HEK293T (cell line): ENCODE measurements around the gene PANK4.

Source experiments
- CTCF ChIA-PET: fragments of 350-600 bp; formaldehyde crosslinking; extraction: SDS; loops from one replicate; lab custom pipeline; 2021; ENCODE audit warnings: antibody characterized with exemption, inconsistent platforms; lab: Yijun Ruan, JAX
- POLR2A ChIA-PET: fragments of 350-600 bp; formaldehyde crosslinking; extraction: SDS; loops from one replicate; lab custom pipeline; 2020; ENCODE audit warnings: antibody characterized with exemption, inconsistent platforms; lab: Yijun Ruan, JAX
- DNase-seq: peaks from one replicate; pipeline ENCODE4 v3.0.0; 2012; ENCODE audit warnings: mixed read lengths; ENCODE audit errors: extremely low spot score
- ARNT ChIP-seq: fragments of 450-650 bp; IDR thresholded peaks from 2 replicates; pipeline ENCODE4 v1.6.1; 2017; ENCODE audit warnings: mild to moderate bottlenecking
- BHLHE40 ChIP-seq: fragments of 450-650 bp; IDR thresholded peaks from 2 replicates; pipeline ENCODE4 v1.6.1; 2016; ENCODE audit warnings: mild to moderate bottlenecking, moderate library complexity, borderline replicate concordance
- CTBP1 ChIP-seq: fragments of 450-650 bp; IDR thresholded peaks from 2 replicates; pipeline ENCODE4 v1.6.1; 2016; ENCODE audit warnings: borderline replicate concordance
- ELF4 ChIP-seq: fragments of 450-650 bp; IDR thresholded peaks from 2 replicates; pipeline ENCODE4 v1.6.1; 2017; ENCODE audit warnings: antibody characterized with exemption
- FOXA1 ChIP-seq: fragments of 450-650 bp; IDR thresholded peaks from 2 replicates; pipeline ENCODE4 v1.6.1; 2016; ENCODE audit warnings: mild to moderate bottlenecking
- FOXK2 ChIP-seq: fragments of 450-650 bp; IDR thresholded peaks from 2 replicates; pipeline ENCODE4 v1.6.1; 2016; ENCODE audit warnings: mild to moderate bottlenecking
- FOXM1 ChIP-seq: fragments of 450-650 bp; IDR thresholded peaks from 2 replicates; pipeline ENCODE4 v1.6.1; 2017; ENCODE audit warnings: mild to moderate bottlenecking, borderline replicate concordance
- HDGF ChIP-seq: fragments of 450-650 bp; IDR thresholded peaks from 2 replicates; pipeline ENCODE4 v1.6.1; 2017; ENCODE audit warnings: antibody characterized with exemption, borderline replicate concordance
- L3MBTL2 ChIP-seq: fragments of 450-650 bp; conservative IDR thresholded peaks from 2 replicates; pipeline ENCODE4 v1.6.1; 2016; ENCODE audit warnings: mild to moderate bottlenecking
- LEF1 ChIP-seq: fragments of 450-650 bp; IDR thresholded peaks from 2 replicates; pipeline ENCODE4 v1.6.1; 2017; ENCODE audit warnings: mild to moderate bottlenecking, borderline replicate concordance
- NFRKB ChIP-seq: fragments of 450-650 bp; IDR thresholded peaks from 2 replicates; pipeline ENCODE4 v1.6.1; 2016; ENCODE audit warnings: mild to moderate bottlenecking, moderate library complexity
- SP1 ChIP-seq: fragments of 450-650 bp; IDR thresholded peaks from 2 replicates; pipeline ENCODE4 v1.6.1; 2017
- SUZ12 ChIP-seq: fragments of 450-650 bp; IDR thresholded peaks from 2 replicates; pipeline ENCODE4 v1.6.1; 2016; ENCODE audit warnings: mild to moderate bottlenecking
- TARDBP ChIP-seq: fragments of 450-650 bp; IDR thresholded peaks from 2 replicates; pipeline ENCODE4 v1.6.1; 2016
- ZNF384 ChIP-seq: fragments of 450-650 bp; IDR thresholded peaks from 2 replicates; pipeline ENCODE4 v1.6.1; 2016
- TF ChIP-seq, protein P1 (sequence below): fragments of 450-650 bp; IDR thresholded peaks from 2 replicates; pipeline ENCODE4 v1.6.1; 2016

The PANK4 gene

DNA sequence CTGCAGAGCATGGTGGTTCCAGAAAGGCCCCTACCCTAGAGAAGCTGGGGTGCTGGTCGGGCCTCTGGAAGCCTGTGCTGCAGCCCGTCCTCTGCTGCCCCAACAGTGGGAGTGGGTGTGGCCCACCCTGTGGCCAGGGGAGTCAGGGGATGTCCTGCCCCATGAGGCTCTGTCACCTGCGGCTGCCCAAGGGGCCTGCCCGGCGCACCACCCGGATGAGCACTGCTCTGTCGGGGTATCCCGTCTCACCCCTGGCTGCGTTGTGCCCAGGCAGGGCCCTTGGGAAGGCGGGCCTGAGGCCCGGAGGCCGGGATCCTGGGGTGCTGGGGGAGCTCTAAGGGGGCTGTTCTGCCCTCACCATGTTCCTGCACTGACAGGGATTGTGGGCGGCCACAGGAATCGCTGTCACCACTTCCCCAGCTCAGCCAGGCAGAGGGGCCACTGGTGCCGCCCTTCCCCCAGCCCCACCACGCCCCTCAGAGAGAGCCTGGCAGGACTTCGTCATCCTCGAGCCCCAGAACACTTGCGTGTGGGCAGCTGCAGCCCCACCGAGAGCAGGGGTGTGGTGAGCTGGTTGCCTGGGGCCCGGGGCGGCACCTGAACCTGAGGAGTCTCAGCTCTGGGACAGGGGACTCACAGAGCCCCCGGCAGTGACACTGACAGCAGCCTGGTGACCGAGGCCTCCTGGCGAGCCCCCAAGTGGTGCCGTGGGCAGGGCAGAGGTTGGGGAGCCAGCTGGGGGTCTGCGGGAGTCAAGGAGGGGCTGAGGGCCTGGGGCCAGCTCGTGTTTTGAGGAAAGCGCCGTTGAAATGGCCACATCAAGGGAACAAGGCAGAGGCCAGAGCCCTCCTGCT lies 20.2 kb downstream of the PANK4 start:
- TF ChIP-seq FOXA1 (no peak), CTBP1 (no peak), FOXK2 (no peak)
- no peak for DNase-seq
- POLR2A ChIA-PET: interaction anchor here (0.6 to 1.3 kb wide), 4 partner anchors 14 to 85 kb away, joined by 3 to 5 read pairs (median 3); partner anchors contain the start of gene PANK4
- CTCF ChIA-PET: interaction anchor here (0.5 kb wide), 1 partner anchor 462 kb away, joined by 3 read pairs; no protein-coding TSS in a partner anchor

DNA sequence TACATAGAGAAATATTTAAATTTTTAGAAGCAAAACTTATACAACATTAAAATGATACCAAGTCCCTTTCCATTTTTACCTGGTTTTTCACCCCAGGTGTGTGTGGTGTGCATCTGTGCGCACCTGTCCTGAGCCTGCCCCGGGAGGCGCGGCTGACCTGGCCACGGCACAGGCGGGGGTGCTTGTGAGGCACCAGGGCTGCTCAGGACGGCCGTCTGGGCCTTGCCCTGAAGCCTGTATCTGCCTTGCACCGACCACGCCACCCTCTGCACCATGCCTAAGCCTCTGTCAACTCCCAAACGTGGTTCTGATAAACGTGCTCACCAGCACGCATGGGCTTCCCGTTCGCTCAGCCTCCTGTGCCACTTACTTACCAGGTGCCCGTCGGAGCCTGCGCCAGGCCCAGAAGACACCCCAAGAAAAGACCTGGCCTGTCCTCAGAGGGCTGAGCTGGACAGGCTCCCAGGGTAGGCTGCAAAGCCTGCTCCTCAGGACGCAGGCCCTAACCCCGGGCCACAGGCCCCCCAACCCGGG lies 20.9 kb downstream of the PANK4 start:
- TF ChIP-seq L3MBTL2 (no peak), LEF1 (no peak), FOXM1 (no peak), HDGF (no peak), NFRKB (no peak), BHLHE40 (no peak), ELF4 (no peak)
- TF ChIP-seq, protein P1, sequence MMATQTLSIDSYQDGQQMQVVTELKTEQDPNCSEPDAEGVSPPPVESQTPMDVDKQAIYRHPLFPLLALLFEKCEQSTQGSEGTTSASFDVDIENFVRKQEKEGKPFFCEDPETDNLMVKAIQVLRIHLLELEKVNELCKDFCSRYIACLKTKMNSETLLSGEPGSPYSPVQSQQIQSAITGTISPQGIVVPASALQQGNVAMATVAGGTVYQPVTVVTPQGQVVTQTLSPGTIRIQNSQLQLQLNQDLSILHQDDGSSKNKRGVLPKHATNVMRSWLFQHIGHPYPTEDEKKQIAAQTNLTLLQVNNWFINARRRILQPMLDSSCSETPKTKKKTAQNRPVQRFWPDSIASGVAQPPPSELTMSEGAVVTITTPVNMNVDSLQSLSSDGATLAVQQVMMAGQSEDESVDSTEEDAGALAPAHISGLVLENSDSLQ: no peak
- CTCF ChIA-PET: interaction anchor here (0.5 kb wide), 1 partner anchor 461 kb away, joined by 3 read pairs; no protein-coding TSS in a partner anchor
- POLR2A ChIA-PET: interaction anchor here (1.1 kb wide), 1 partner anchor 15 kb away, joined by 3 read pairs; no protein-coding TSS in a partner anchor
- no peak for DNase-seq

DNA sequence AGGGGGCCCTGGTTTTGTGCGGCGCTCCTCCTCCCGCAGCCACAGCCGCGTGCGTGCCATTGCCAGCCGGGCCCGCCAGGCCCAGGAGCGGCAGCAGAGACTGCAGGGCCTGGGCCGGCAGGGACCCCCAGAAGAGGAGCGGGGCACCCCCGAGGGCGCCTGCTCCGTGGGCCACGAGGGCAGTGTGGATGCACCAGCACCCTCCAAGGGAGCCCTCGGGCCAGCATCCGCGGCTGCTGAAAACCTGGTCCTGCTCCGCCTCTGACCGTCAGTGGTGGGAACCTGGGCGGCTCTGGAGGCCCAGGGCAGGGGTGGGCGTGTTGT lies 21.5 kb downstream of the PANK4 start:
- CTCF ChIA-PET: no interaction called here
- TF ChIP-seq HDGF: no peak
- TF ChIP-seq BHLHE40: no peak
- no peak for DNase-seq
- POLR2A ChIA-PET: no interaction called here

DNA sequence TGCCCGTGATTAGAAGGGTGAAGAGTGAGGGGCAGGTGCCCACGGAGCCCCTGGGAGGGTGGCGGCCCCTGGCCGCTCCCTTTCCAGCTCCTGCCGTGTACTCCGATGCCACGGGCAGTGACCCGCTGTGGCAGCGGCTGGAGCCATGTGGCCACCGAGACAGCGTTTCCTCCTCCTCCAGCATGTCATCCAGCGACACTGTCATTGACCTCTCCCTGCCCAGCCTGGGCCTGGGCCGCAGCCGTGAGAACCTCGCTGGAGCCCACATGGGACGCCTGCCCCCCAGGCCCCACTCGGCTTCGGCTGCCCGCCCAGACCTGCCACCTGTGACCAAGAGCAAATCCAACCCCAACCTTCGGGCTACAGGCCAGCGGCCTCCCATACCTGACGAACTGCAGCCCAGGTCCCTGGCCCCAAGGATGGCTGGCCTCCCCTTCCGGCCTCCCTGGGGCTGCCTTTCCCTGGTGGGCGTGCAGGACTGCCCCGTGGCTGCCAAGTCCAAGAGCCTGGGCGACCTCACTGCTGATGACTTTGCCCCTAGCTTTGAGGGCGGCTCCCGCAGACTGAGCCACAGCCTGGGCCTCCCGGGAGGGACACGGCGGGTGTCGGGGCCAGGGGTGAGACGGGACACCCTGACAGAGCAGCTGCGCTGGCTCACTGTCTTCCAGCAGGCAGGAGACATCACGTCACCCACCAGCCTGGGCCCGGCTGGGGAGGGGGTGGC lies 22.0 kb downstream of the PANK4 start:
- POLR2A ChIA-PET: no interaction called here
- no peak for DNase-seq
- TF ChIP-seq L3MBTL2 (no peak), FOXM1 (no peak), BHLHE40 (no peak), NFRKB (no peak), ELF4 (no peak), FOXK2 (no peak), ZNF384 (no peak), CTBP1 (no peak), HDGF (no peak), TARDBP (no peak), SP1 (no peak), FOXA1 (no peak), SUZ12 (no peak), LEF1 (no peak)
- TF ChIP-seq, protein P1: no peak
- CTCF ChIA-PET: no interaction called here

DNA sequence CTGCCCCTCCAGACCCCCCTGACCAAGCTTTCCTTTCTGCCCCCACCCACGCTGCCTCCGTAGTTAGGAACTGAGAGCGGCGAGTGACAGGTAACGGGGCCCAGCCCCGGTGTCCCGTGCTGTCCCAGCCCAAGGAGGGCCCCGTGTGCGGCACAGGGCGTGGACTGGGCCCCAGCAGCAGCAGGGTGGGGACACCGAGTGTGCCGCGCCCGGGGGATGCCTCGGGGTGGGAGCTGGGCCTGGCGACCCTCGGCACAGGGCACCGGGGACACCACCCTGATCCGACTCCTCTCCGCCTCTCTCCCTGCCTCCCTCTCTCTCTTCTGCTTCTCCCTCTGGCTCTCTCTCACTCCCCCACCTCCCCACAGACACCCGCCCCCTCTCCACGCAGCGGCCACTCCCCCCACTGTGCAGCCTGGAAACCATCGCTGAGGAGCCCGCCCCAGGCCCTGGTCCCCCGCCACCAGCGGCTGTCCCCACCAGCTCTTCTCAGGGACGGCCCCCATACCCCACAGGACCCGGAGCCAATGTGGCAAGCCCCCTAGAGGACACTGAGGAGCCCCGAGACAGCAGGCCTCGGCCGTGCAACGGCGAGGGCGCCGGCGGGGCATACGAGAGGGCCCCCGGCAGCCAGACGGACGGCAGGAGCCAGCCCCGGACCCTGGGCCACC lies 22.7 kb downstream of the PANK4 start:
- ChIA-PET POLR2A (no interaction called here), CTCF (no interaction called here)
- TF ChIP-seq CTBP1 (no peak), NFRKB (no peak), LEF1 (no peak), L3MBTL2 (no peak), BHLHE40 (no peak), ZNF384 (no peak), ELF4 (no peak), FOXM1 (no peak), FOXK2 (no peak), FOXA1 (no peak), SUZ12 (no peak), TARDBP (no peak), ARNT (no peak)
- TF ChIP-seq, protein P1: no peak
- no peak for DNase-seq
